ENCODE results near the gene C6orf136. TPM values are rescaled to one million over a fixed set of nuclear protein-coding genes. Genes with fewer than 3 reads are reported as not detected.

Gene C6orf136
- total and polyA plus RNA-seq, 9 of the 15 experiments (the other 6 are each of a cell fraction or from before 2014, with no cell fraction given) = 14.1 to 63.1 (median 18.4) TPM

- Histone ChIP-seq H2AFZ (ENCODE audit: low read depth, low read length) (no peak overlapping the region), H3K27me3 (ENCODE audit: control insufficient read depth in 2 of 2, insufficient read depth in 2 of 2, low read length in 2 of 2) (no peaks in the 10 kb centered on the region), H4K20me1 (replicated peaks; ENCODE audit: control insufficient read depth, insufficient read depth, low read length) (peaks cover 8% of the 10 kb centered on the region; the same call in 1 of the 2 replicates), H3K4me1 (replicated peaks in 1 of 2; ENCODE audit: control insufficient read depth in 2 of 2, insufficient read depth in 2 of 2, low read length in 2 of 2) (peaks cover 4 to 26% of the 10 kb centered on the region in 2 experiments; a peak in 4 of 5 replicates), H3K79me2 (ENCODE audit: control insufficient read depth, insufficient read depth, low read length) (peaks cover 88% of the 10 kb centered on the region), H3K27ac (ENCODE audit: extremely low read depth, low read depth, low read length) (peak overlapping the region; percentile 95), H3K9me1 (ENCODE audit: control insufficient read depth, insufficient read depth, low read length) (no peaks in the 10 kb centered on the region), H3K9ac (ENCODE audit: insufficient read depth in 1 of 2, low read depth in 2 of 2, low read length in 2 of 2) (peak overlapping the region in 1 of 2 experiments; percentile 99; a peak in 2 of 4 replicates), H3K4me2 (ENCODE audit: insufficient read depth, low read length) (peak overlapping the region; percentile 99), H3K4me3 (peak overlapping the region; percentile 68), H3K36me3 (ENCODE audit: control insufficient read depth, insufficient read depth, low read length) (peaks cover 67% of the 10 kb centered on the region), H3K9me3 (replicated peaks; ENCODE audit: control insufficient read depth, insufficient read depth, low read depth, low read length) (no peaks in the 10 kb centered on the region)
- peak; percentile 84 for ATAC-seq
- DNase-seq (ENCODE audit: extremely low read depth in 1 of 4, low spot score in 3 of 4) = peak; percentile 84 to 99 (median 90)
- no TSS peak for BruUV-seq (replicated peaks)
- intact Hi-C loops (cut with micrococcal nuclease) = loop anchor here (2.0 to 5.0 kb wide), 2 partner anchors 58 to 212 kb away; partner anchors contain the start of gene DHX16
- peak; percentile 95 for FAIRE-seq
- in situ Hi-C loops (cut with MboI) = no loop called here
- ChIA-PET CTCF (ENCODE audit: low intra/inter-chr PET ratio) (no interaction called here), POLR2A (interaction anchor here (0.6 to 4.8 kb wide), 74 partner anchors 8 to 858 kb away, joined by 3 to 310 read pairs (median 5); partner anchors contain the start of genes ABCF1, ATAT1, C6orf136 and DHX16)
- under 1% methylated on average over 6 of the region's 6 CpGs for WGBS (ENCODE audit: insufficient coverage, low coverage, missing lambda C conversion rate)
- TF ChIP-seq ZEB2 (IDR thresholded peaks at IDR 0.05) (0 out of 2 replicates have a peak, but pooled peaks have one; percentile 8), ZNF699 (CRISPR knock-in tag; IDR thresholded peaks at IDR 0.05; ENCODE audit: insufficient replicate concordance) (no peak), ASH1L (IDR thresholded peaks at IDR 0.05; ENCODE audit: borderline replicate concordance, low read depth, partially characterized antibody) (no peak), EP400 (IDR thresholded peaks at IDR 0.05) (peak; percentile 95), TBL1XR1 (IDR thresholded peaks at IDR 0.05; ENCODE audit: low read length in 2 of 2) (peak in 1 of 2 experiments; percentile 58; a peak in 2 of 4 replicates), SMAD1 (IDR thresholded peaks at IDR 0.05; ENCODE audit: low read depth, low read length, partially characterized antibody) (peak; percentile 58), POLR3A (IDR thresholded peaks at IDR 0.05; ENCODE audit: borderline replicate concordance, extremely low read depth, insufficient read depth, insufficient read length) (no peak), MBD2 (IDR thresholded peaks at IDR 0.05; ENCODE audit: borderline replicate concordance, low read depth) (0 out of 2 replicates have a peak, but pooled peaks have one; percentile 8), ZZZ3 (IDR thresholded peaks at IDR 0.05) (no peak), RBM14 (IDR thresholded peaks at IDR 0.05; ENCODE audit: borderline replicate concordance, insufficient read depth, low read depth, low read length) (no peak), TFAP4 (CRISPR knock-in tag; IDR thresholded peaks at IDR 0.05; ENCODE audit: borderline replicate concordance) (peak; percentile 31; the same call in 1 of the 2 replicates), HMGN3 (IDR thresholded peaks at IDR 0.05; ENCODE audit: borderline replicate concordance, extremely low read depth, insufficient read length, low read depth, low read length) (no peak), NFATC3 (IDR thresholded peaks at IDR 0.05) (no peak), PHF21A (IDR thresholded peaks at IDR 0.05; ENCODE audit: borderline replicate concordance, low read depth) (no peak), ZHX1 (conservative IDR thresholded peaks at IDR 0.05; ENCODE audit: low read length) (no peak), YY1 (IDR thresholded peaks at IDR 0.05; ENCODE audit: borderline replicate concordance in 1 of 3, control insufficient read depth in 1 of 3, extremely low read depth in 1 of 3, insufficient read depth in 3 of 3, insufficient read length in 1 of 3, insufficient replicate concordance in 2 of 3, low read depth in 1 of 3, low read length in 2 of 3) (peak; percentile 79 to 96 (median 90)), GTF2F1 (IDR thresholded peaks at IDR 0.05; ENCODE audit: low read depth, low read length) (no peak)
These were observed 32.1 kb upstream of the C6orf136 start for GRCh38 chr6:30614843-30615218.

All from K562 (cell line).